Smooth muscle cell (in vitro differentiated cells): ENCODE measurements around the gene METTL1. TPM values are rescaled to one million over a fixed set of nuclear protein-coding genes. Genes with fewer than 3 reads are reported as not detected.

Experiments
- DNase-seq: peaks from one replicate; lab custom pipeline; 2025; ENCODE audit not compliant: unreplicated experiment; lab: John Stamatoyannopoulos, UW
- H2AFZ ChIP-seq: fragments of 200-600 bp; sonication (generic); 2 replicates; pipeline ENCODE4 v1.6.0; 2016; ENCODE audit warnings: antibody characterized with exemption, low read depth, mild to moderate bottlenecking
- H3F3A ChIP-seq: fragments of 200-600 bp; sonication (generic); 2 replicates; pipeline ENCODE4 v1.6.0; 2017; ENCODE audit warnings: antibody characterized with exemption, low read depth
- H3K27ac ChIP-seq: fragments of 200-600 bp; sonication (generic); 2 replicates; pipeline ENCODE4 v1.5.1; 2016; ENCODE audit warnings: low read depth, mild to moderate bottlenecking
- H3K27me3 ChIP-seq: fragments of 200-600 bp; sonication (generic); 2 replicates; pipeline ENCODE4 v1.6.1; 2016; ENCODE audit warnings: low read depth, mild to moderate bottlenecking
- H3K36me3 ChIP-seq: fragments of 200-600 bp; sonication (generic); 2 replicates; pipeline ENCODE4 v1.5.1; 2016; ENCODE audit warnings: low read depth
- H3K4me1 ChIP-seq: fragments of 200-600 bp; sonication (generic); 2 replicates; pipeline ENCODE4 v1.5.1; 2016; ENCODE audit warnings: low read depth
- H3K4me2 ChIP-seq: fragments of 200-600 bp; sonication (generic); 2 replicates; pipeline ENCODE4 v1.6.0; 2016; ENCODE audit warnings: mild to moderate bottlenecking
- H3K4me3 ChIP-seq: fragments of 200-600 bp; sonication (generic); 2 replicates; pipeline ENCODE4 v1.5.1; 2016; ENCODE audit warnings: mild to moderate bottlenecking
- H3K79me2 ChIP-seq: fragments of 200-600 bp; sonication (generic); 2 replicates; pipeline ENCODE4 v1.6.0; 2016; ENCODE audit warnings: low read depth, mild to moderate bottlenecking
- H3K9ac ChIP-seq: fragments of 200-600 bp; sonication (generic); 2 replicates; pipeline ENCODE4 v1.6.0; 2016; ENCODE audit warnings: low read depth
- H3K9me3 ChIP-seq: fragments of 200-600 bp; sonication (generic); replicated peaks from 2 replicates; pipeline ENCODE4 v1.5.1; 2016; ENCODE audit warnings: low read depth
- H4K20me1 ChIP-seq: fragments of 200-600 bp; sonication (generic); 2 replicates; pipeline ENCODE4 v1.6.0; 2016; ENCODE audit warnings: low read depth
- CTCF ChIP-seq: fragments of 200-600 bp; sonication (generic); IDR thresholded peaks from 2 replicates; pipeline ENCODE4 v1.5.1; 2017; ENCODE audit warnings: borderline replicate concordance, mild to moderate bottlenecking, antibody characterized with exemption; ENCODE audit not compliant: insufficient read depth, poor library complexity, severe bottlenecking
- WGBS: methylation state at CpG from one replicate; pipeline ENCODE4 v1.1.7; 2016; ENCODE audit warnings: low lambda C conversion rate; 5-methylcytosine and 5-hydroxymethylcytosine counted together
- polyA plus RNA-seq: library from polyadenylated mRNA; unstranded; fragments of >200 nt; fragmentation: Nextera tagmentation; extraction: Ambion mirVana; gene quantifications from 2 replicates; pipeline ENCODE4 v1.2.1, GENCODE V29; 2016
- total RNA-seq: library from RNA; depleted of rRNA; stranded (reverse); fragments of >200 nt; gene quantifications from 2 replicates; pipeline ENCODE4 v1.2.3, GENCODE V29; 2014

The METTL1 gene
- total and polyA plus RNA-seq, 2 experiments from 2014 or later = 4.1 to 20.3 TPM

- Histone ChIP-seq H3K36me3 (peaks cover 7% of the 10 kb centered on the region), H3K27ac (no peak overlapping the region)
- no peak for TF ChIP-seq CTCF
Observed at GRCh38 chr12:57797933-57798332, 26.0 kb upstream of the METTL1 start.

GRCh38 chr12:57796996-57797395 lies 25.1 kb upstream of the METTL1 start:
- Histone ChIP-seq H3K9ac (no peak overlapping the region), H3K27me3 (no peaks in the 10 kb centered on the region), H3K4me2 (no peak overlapping the region), H3K4me1 (no peaks in the 10 kb centered on the region), H3F3A (no peaks in the 10 kb centered on the region), H3K4me3 (no peak overlapping the region), H3K9me3 (no peaks in the 10 kb centered on the region), H3K79me2 (peaks cover 3% of the 10 kb centered on the region), H3K36me3 (peaks cover 10% of the 10 kb centered on the region), H2AFZ (no peak overlapping the region), H3K27ac (no peak overlapping the region), H4K20me1 (no peaks in the 10 kb centered on the region)
- WGBS = 95% methylated on average over 1 of the region's 1 CpG
- no peak for TF ChIP-seq CTCF
- no peak for DNase-seq

More at GRCh38 chr12:57797933-57798332, 26.0 kb upstream of the METTL1 start:
- Histone ChIP-seq H3K4me1 (no peaks in the 10 kb centered on the region), H3F3A (no peaks in the 10 kb centered on the region), H3K79me2 (peaks cover 3% of the 10 kb centered on the region), H3K4me3 (no peak overlapping the region), H4K20me1 (no peaks in the 10 kb centered on the region), H3K9me3 (no peaks in the 10 kb centered on the region), H2AFZ (no peak overlapping the region), H3K27me3 (no peaks in the 10 kb centered on the region), H3K9ac (no peak overlapping the region), H3K4me2 (no peak overlapping the region)
- WGBS = 95% methylated on average over 1 of the region's 1 CpG
- no peak for DNase-seq

DNA sequence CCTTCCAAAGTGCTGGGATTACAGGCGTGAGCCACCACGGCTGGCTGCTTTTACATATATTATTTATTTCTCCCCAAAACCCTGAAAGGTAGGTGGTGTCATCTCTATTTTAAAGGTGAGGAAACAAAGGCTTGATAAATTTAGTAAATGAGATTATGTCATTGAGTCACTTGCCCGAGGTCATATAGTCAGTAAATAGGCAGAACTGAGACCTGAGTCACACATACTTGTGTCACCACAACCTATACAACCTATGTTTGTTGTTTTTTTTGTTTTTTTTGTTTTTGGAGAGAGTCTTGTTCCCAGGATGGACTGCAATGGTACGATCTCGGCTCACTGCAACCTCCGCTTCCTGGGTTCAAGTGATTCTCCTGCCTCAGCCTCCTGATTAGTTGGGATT lies 23.4 kb upstream of the METTL1 start:
- no peaks in the 10 kb centered on the region for H4K20me1 ChIP-seq
- H2AFZ ChIP-seq = no peak overlapping the region
- H3K9ac ChIP-seq = peak overlapping the region; percentile 28
- H3F3A ChIP-seq = no peaks in the 10 kb centered on the region
- H3K27me3 ChIP-seq = no peaks in the 10 kb centered on the region
- peak overlapping the region; percentile 52 for H3K27ac ChIP-seq
- peaks cover 3% of the 10 kb centered on the region for H3K79me2 ChIP-seq
- no peak for DNase-seq
- no peaks in the 10 kb centered on the region for H3K9me3 ChIP-seq
- no peaks in the 10 kb centered on the region for H3K4me1 ChIP-seq
- 84% methylated on average over 6 of the region's 6 CpGs for WGBS
- H3K4me2 ChIP-seq = no peak overlapping the region
- no peak for TF ChIP-seq CTCF
- no peak overlapping the region for H3K4me3 ChIP-seq
- peaks cover 16% of the 10 kb centered on the region for H3K36me3 ChIP-seq

DNA sequence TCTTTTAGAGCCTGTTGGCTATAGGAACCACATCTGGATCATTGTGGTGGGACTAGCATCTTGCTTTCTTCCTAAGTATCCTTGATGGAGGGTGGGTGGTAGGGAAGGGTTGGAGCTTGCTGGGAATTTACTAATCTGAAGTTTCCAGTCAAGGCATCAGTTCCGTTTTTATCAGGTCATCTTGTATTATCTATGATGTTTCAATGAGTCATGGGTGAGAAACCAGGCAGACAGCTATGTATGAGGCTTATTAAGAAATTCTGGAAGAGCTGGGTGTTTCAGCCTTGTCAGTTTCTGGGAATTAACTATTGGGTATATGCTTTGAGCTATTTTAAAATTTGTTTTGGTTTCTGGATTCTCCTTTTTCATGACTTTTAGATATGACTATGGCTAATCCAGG lies 22.0 kb upstream of the METTL1 start:
- Histone ChIP-seq H3F3A (no peaks in the 10 kb centered on the region), H3K9ac (peak overlapping the region; percentile 42), H4K20me1 (no peaks in the 10 kb centered on the region), H2AFZ (no peak overlapping the region), H3K36me3 (peaks cover 12% of the 10 kb centered on the region), H3K4me1 (no peaks in the 10 kb centered on the region), H3K79me2 (peaks cover 3% of the 10 kb centered on the region), H3K9me3 (no peaks in the 10 kb centered on the region), H3K4me3 (no peak overlapping the region), H3K27ac (peak overlapping the region; percentile 84), H3K27me3 (no peaks in the 10 kb centered on the region), H3K4me2 (peak overlapping the region; percentile 70)
- WGBS = 11% methylated on average over 1 of the region's 1 CpG
- DNase-seq = no peak
- TF ChIP-seq CTCF = no peak
